Retinal pigment epithelial cell (primary cell): ENCODE measurements around the gene NOTCH1.

Source experiments
- DNase-seq: peaks from one replicate; pipeline ENCODE4 v3.0.0-alpha.2; 2010; ENCODE audit warnings: low read depth
- H3K4me3 ChIP-seq: 2 replicates; pipeline ENCODE4 v1.5.1; 2011; ENCODE audit warnings: mild to moderate bottlenecking, low read length, control low read depth, moderate library complexity
- CTCF ChIP-seq: conservative IDR thresholded peaks from 2 replicates; pipeline ENCODE4 v1.5.1; 2011; ENCODE audit warnings: low read depth, low read length, control low read depth, inconsistent platforms

The NOTCH1 gene

GRCh38 chr9:136501686-136502085 is 44.2 kb downstream of the NOTCH1 start:
- H3K4me3 ChIP-seq: no peak overlapping the region
- no peak for TF ChIP-seq CTCF
- no peak for DNase-seq

- no peak for TF ChIP-seq CTCF
- no peak overlapping the region for H3K4me3 ChIP-seq
- no peak for DNase-seq
These were observed 45.6 kb downstream of the NOTCH1 start for GRCh38 chr9:136499935-136500910.

- DNase-seq: no peak
- no peak for TF ChIP-seq CTCF
- H3K4me3 ChIP-seq: no peak overlapping the region
These were observed 46.5 kb downstream of the NOTCH1 start for GRCh38 chr9:136499071-136499934.

GRCh38 chr9:136497916-136498695 is 47.7 kb downstream of the NOTCH1 start:
- no peak overlapping the region for H3K4me3 ChIP-seq
- no peak for DNase-seq
- TF ChIP-seq CTCF: no peak

- TF ChIP-seq CTCF: no peak
- DNase-seq: no peak
These were observed 48.8 kb downstream of the NOTCH1 start for GRCh38 chr9:136496801-136497620.

GRCh38 chr9:136496181-136496580 is 49.7 kb downstream of the NOTCH1 start:
- TF ChIP-seq CTCF: no peak
- no peak for DNase-seq
- no peak overlapping the region for H3K4me3 ChIP-seq

More at GRCh38 chr9:136496801-136497620, 48.8 kb downstream of the NOTCH1 start:
- H3K4me3 ChIP-seq: no peak overlapping the region
